ENCODE measurements around the gene PTAR1. TPM values are rescaled to one million over a fixed set of nuclear protein-coding genes. Genes with fewer than 3 reads are reported as not detected.
A peak's percentile ranks its signal among the peaks of the same experiment; 100 is the strongest.
"Not testable (repeated sequence)": the region's sequence is repeated elsewhere in the genome, so short reads cannot be mapped to it uniquely, and the experiment has no call there.

The PTAR1 gene
- total RNA-seq, result 30.1 and 49.6 TPM in 2 replicates

GRCh38 chr9:69759421-69760277 is at the start of gene PTAR1:
Gene PTAR1 (minus strand): TSS chr9:69760011. CDS start chr9:69759938, 73 bp downstream.
- peak; percentile 91 to 92 for DNase-seq (ENCODE audit: low read depth in 2 of 2)

- peak; percentile 36 to 42 for DNase-seq (ENCODE audit: low read depth in 2 of 2)
These were observed 49.6 kb upstream of the PTAR1 start for GRCh38 chr9:69809304-69809863.

GRCh38 chr9:69806627-69807026 is 46.8 kb upstream of the PTAR1 start:
- DNase-seq (ENCODE audit: low read depth in 2 of 2), result no peak

- DNase-seq (ENCODE audit: low read depth in 2 of 2), result no peak
These were observed 46.2 kb upstream of the PTAR1 start for GRCh38 chr9:69805962-69806515.

GRCh38 chr9:69801989-69802388 is 42.2 kb upstream of the PTAR1 start:
- peak in 1 of 2 donors; percentile 56 for DNase-seq (ENCODE audit: low read depth in 2 of 2)

GRCh38 chr9:69800027-69800426 is 40.2 kb upstream of the PTAR1 start:
- not testable (repeated sequence) for DNase-seq (ENCODE audit: low read depth in 2 of 2)

GRCh38 chr9:69799521-69799920 is 39.7 kb upstream of the PTAR1 start:
- not testable (repeated sequence) for DNase-seq (ENCODE audit: low read depth in 2 of 2)

GRCh38 chr9:69798744-69799143 is 38.9 kb upstream of the PTAR1 start:
- peak in 1 of 2 donors; percentile 8 for DNase-seq (ENCODE audit: low read depth in 2 of 2)

- no peak for DNase-seq (ENCODE audit: low read depth in 2 of 2)
These were observed 37.9 kb upstream of the PTAR1 start for GRCh38 chr9:69797675-69798074.

GRCh38 chr9:69794356-69794755 is 34.5 kb upstream of the PTAR1 start:
- no peak for DNase-seq (ENCODE audit: low read depth in 2 of 2)

- peak; percentile 4 to 40 for DNase-seq (ENCODE audit: low read depth in 2 of 2)
These were observed 25.9 kb upstream of the PTAR1 start for GRCh38 chr9:69785757-69786156.

GRCh38 chr9:69773258-69773657 is 13.4 kb upstream of the PTAR1 start:
- no peak for DNase-seq (ENCODE audit: low read depth in 2 of 2)

GRCh38 chr9:69771775-69772418 is 12.1 kb upstream of the PTAR1 start:
- peak in 1 of 2 donors; percentile 2 for DNase-seq (ENCODE audit: low read depth in 2 of 2)

GRCh38 chr9:69768716-69769115 is 8.9 kb upstream of the PTAR1 start:
- no peak for DNase-seq (ENCODE audit: low read depth in 2 of 2)

GRCh38 chr9:69768101-69768500 is 8.3 kb upstream of the PTAR1 start:
- DNase-seq (ENCODE audit: low read depth in 2 of 2), result no peak

GRCh38 chr9:69763862-69764261 is 4.1 kb upstream of the PTAR1 start:
- not testable (repeated sequence) for DNase-seq (ENCODE audit: low read depth in 2 of 2)

- DNase-seq (ENCODE audit: low read depth in 2 of 2), result no peak
These were observed 2.7 kb upstream of the PTAR1 start for GRCh38 chr9:69762527-69762926.

GRCh38 chr9:69760278-69760610 is 433 bp upstream of the PTAR1 start:
- DNase-seq (ENCODE audit: low read depth in 2 of 2), result no peak

GRCh38 chr9:69759021-69759420 is 790 bp downstream of the PTAR1 start:
- peak; percentile 26 to 35 for DNase-seq (ENCODE audit: low read depth in 2 of 2)

- peak in 1 of 2 donors; percentile 3 for DNase-seq (ENCODE audit: low read depth in 2 of 2)
These were observed 1.7 kb downstream of the PTAR1 start for GRCh38 chr9:69757996-69758675.

- no peak for DNase-seq (ENCODE audit: low read depth in 2 of 2)
These were observed 4.6 kb downstream of the PTAR1 start for GRCh38 chr9:69755205-69755604.

GRCh38 chr9:69753830-69754229 is 6.0 kb downstream of the PTAR1 start:
- no peak for DNase-seq (ENCODE audit: low read depth in 2 of 2)
